ENCODE data around the gene AHDC1.
A peak's percentile ranks its signal among the peaks of the same experiment; 100 is the strongest.

AHDC1 gene

GRCh38 chr1:27614043-27614624 is 10.2 kb upstream of the AHDC1 start:
- no peak for DNase-seq

- DNase-seq: no peak
Observed at GRCh38 chr1:27612718-27613117, 8.8 kb upstream of the AHDC1 start.

- DNase-seq: no peak
Observed at GRCh38 chr1:27611450-27611849, 7.5 kb upstream of the AHDC1 start.

GRCh38 chr1:27609618-27610240 is 5.8 kb upstream of the AHDC1 start:
- DNase-seq: no peak

GRCh38 chr1:27609210-27609555 is 5.2 kb upstream of the AHDC1 start:
- no peak for DNase-seq

GRCh38 chr1:27607239-27607804 is 3.4 kb upstream of the AHDC1 start:
- no peak for DNase-seq

GRCh38 chr1:27606708-27607238 is 2.8 kb upstream of the AHDC1 start:
- DNase-seq: no peak

GRCh38 chr1:27605796-27606707 is 2.1 kb upstream of the AHDC1 start:
- peak; percentile 74 for DNase-seq

- DNase-seq: no peak
Observed at GRCh38 chr1:27605300-27605766, 1.4 kb upstream of the AHDC1 start.

- no peak for DNase-seq
Observed at GRCh38 chr1:27604579-27605299, 795 bp upstream of the AHDC1 start.

GRCh38 chr1:27603309-27603680 is 649 bp downstream of the AHDC1 start:
- no peak for DNase-seq

GRCh38 chr1:27602462-27603308 is 1.3 kb downstream of the AHDC1 start:
- peak; percentile 45 for DNase-seq

GRCh38 chr1:27601771-27602461 is 2.0 kb downstream of the AHDC1 start:
- no peak for DNase-seq

GRCh38 chr1:27601321-27601770 is 2.6 kb downstream of the AHDC1 start:
- no peak for DNase-seq

GRCh38 chr1:27600498-27601175 is 3.3 kb downstream of the AHDC1 start:
- DNase-seq: no peak

- no peak for DNase-seq
Observed at GRCh38 chr1:27599605-27600497, 4.1 kb downstream of the AHDC1 start.

GRCh38 chr1:27598902-27599528 is 4.9 kb downstream of the AHDC1 start:
- DNase-seq: no peak

- DNase-seq: no peak
Observed at GRCh38 chr1:27598295-27598687, 5.7 kb downstream of the AHDC1 start.

Data from CD4-positive, alpha-beta T cell treated with Interleukin-10 for 1 hour (primary cell).